ENCODE results near the gene FLOT1.

- no peak for TF ChIP-seq CEBPB (IDR thresholded peaks at IDR 0.05; ENCODE audit: low read depth, low read length)
- TF ChIP-seq CTCF (conservative IDR thresholded peaks at IDR 0.05; ENCODE audit: low read depth, low read length): no peak
- no peak for TF ChIP-seq POLR2A (IDR thresholded peaks at IDR 0.05; ENCODE audit: low read depth, low read length)
- no peak for TF ChIP-seq USF2 (IDR thresholded peaks at IDR 0.05; ENCODE audit: low read depth, low read length)
- TF ChIP-seq CHD1 (IDR thresholded peaks at IDR 0.05; ENCODE audit: low read depth, low read length): no peak
- TF ChIP-seq BHLHE40 (IDR thresholded peaks at IDR 0.05; ENCODE audit: low read depth, low read length): no peak
- no peak for TF ChIP-seq ELK1 (IDR thresholded peaks at IDR 0.05; ENCODE audit: borderline replicate concordance, low read depth, low read length)
- no peak for TF ChIP-seq SMC3 (IDR thresholded peaks at IDR 0.05; ENCODE audit: low read depth, low read length)
- no peak for TF ChIP-seq RFX5 (IDR thresholded peaks at IDR 0.05; ENCODE audit: low read depth, low read length)
- no peak for TF ChIP-seq MXI1 (IDR thresholded peaks at IDR 0.05; ENCODE audit: borderline replicate concordance, low read depth, low read length)
- no peak for TF ChIP-seq NFE2L2 (IDR thresholded peaks at IDR 0.05; ENCODE audit: low read depth, low read length)
Observed at GRCh38 chr6:30777155-30777485, 34.6 kb upstream of the FLOT1 start.
